Peyer's patch (tissue), 4 donors: ENCODE results near the gene GNAO1.

Experiments
- CTCF ChIP-seq, 6 experiments: fragments of 450-650 bp in 4 of 6; fragments of 200-600 bp in 2 of 6; sonication (generic) in 1 of 6; IDR thresholded peaks; one replicate each; pipeline ENCODE4 v1.5.1; 2017 to 2019; ENCODE audit warnings: antibody characterized with exemption in 6 of 6, mild to moderate bottlenecking in 3 of 6, moderate library complexity in 1 of 6
- POLR2A ChIP-seq, 2 donors: fragments of 450-650 bp; IDR thresholded peaks; one replicate each; pipeline ENCODE4 v1.5.1; 2017; ENCODE audit warnings: antibody characterized with exemption in 2 of 2, mild to moderate bottlenecking in 2 of 2, moderate library complexity in 2 of 2

GRCh38 chr16:56303066-56303715, 111.9 kb downstream of the GNAO1 start:
- no peak for TF ChIP-seq CTCF (IDR thresholded peaks at IDR 0.05)
- TF ChIP-seq POLR2A (IDR thresholded peaks at IDR 0.05) = no peak
